HG03378 (cell line): ENCODE data around the gene BRD9.

ENCODE experiments used
- ATAC-seq: cut with Tn5 transposase; IDR thresholded peaks from one replicate; pipeline ENCODE4 v1.9.1; 2021; ENCODE audit warnings: mild to moderate bottlenecking, moderate library complexity; ENCODE audit not compliant: unreplicated experiment

The BRD9 gene

DNA sequence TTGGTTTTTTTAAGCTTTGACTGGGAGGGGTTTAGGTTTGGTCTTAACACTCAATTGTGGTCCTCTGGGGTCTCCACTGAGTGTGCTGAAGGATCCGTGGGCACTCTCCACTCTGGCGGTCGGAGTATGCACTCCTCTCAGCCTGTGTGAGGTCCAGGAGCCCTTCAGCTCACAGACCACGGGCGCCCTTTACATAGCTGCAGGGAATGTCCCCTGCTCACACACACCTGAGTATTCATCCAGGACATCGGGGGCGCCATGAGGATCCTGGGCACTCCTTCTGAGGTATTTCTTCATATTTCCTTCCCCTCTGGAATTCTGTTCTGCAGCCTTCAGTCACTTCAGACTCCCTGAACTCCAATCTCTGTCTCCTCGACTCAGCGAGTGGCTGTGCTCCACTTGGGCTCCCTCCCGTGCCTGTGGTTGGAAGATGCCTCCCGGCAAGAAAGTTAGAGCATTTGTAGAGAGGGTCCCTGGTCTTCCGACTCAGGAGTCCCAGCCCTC lies 12.6 kb upstream of the BRD9 start:
- no peak for ATAC-seq

DNA sequence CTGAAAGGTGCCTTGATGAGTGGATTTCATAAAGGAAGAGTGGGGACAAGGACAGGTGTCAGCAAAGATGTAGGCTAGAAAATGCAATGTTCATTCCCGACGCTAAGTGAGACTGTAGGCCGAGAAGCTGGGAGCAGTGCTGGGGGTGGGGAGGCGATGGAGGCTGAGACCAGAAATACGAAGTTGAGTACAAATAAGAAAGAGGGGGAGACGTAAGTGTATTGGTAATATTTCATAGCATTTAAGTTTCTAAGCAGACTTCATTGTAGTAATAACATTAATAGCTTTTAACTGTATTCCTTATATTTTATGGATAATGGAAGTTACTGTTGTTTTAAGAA lies 11.1 kb upstream of the BRD9 start:
- ATAC-seq: no peak

DNA sequence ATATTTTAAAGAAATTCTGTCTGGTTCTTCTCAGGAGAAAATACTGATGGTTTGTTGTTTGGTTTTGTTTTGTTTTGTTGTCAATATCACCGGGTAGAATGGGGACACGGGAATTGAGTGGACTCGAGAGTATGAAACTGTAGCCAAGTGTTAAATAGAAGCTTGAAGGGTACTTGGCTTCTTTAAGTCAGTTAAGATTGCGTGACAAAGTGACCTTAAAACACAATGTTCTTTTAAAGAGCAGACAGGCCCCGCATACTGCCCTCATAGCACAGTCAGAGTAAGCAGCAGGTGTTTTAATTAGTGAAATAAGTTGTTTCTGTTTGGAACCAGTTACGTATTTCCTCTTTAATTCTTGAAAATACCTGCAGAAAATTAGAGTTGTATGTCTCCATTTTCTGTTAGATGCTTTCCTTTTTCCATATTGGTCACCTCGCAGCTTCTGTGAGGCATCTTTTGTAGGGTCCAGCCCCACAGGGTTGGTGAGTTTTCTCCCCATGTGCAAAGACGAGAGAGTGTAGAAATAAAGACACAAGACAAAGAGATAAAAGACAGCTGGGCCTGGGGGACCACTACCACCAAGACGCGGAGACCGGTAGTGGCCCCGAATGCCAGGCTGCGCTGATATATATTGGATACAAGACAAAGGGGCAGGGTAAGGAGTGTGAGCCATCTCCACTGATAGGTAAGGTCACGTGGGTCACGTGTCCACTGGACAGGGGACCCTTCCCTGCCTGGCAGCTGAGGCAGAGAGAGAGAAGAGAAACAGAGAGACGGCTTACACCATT lies 9.7 kb upstream of the BRD9 start:
- no peak for ATAC-seq

DNA sequence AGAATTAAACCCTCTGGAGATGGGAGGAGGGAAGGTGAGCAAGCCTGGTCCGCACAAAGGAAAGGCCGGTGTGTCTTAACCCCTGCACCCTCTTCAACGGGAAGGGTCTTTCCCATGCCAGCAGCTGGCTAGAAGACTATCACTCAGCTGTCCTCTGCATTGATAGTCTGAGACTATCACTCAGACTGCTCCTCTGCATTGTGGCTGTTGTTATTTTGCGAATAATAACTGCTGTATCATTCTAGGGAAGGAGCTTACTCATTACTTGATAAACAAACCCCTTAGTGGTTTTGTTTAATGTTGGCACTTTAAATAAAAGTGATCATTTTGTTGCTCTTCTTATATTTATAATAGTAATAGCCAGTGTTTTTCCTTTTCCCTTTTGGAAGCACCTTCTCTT lies 8.2 kb upstream of the BRD9 start:
- ATAC-seq: no peak

DNA sequence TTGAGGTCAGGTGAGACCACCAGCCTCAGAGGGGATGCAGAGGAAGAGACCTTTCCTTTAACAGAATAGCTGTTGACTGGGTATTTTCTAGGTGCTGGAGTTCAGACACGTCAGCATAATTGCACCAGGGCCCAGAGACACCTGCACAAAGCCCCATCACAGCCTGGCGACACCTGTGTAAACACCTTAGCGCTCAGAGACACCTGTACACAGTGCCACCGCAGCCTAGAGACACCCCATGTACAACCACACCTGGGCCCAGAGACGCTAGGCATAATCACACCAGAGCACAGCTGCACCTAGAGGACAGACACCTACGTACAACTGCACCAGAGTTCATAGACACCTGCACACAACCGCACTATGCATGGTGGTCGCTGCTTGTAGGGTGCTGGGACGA lies 1.1 kb upstream of the BRD9 start:
- no peak for ATAC-seq

DNA sequence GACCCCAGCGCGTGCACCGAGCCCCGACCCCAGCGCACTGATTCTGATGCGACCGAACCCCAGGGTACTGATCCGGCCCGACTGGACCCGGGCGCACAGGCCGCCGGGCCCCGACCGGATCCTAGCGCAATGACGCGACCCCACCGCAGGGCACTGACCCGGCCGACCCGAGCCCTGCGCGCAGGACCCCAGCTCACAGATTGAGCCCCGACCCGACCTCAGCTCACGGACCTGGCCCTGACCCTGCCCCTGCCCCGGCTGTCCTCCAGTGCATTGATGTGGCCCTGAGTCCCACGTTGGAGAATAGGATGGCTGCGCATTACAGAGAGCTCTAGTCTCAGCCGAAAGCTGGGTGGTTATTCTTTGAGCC lies 521 bp upstream of the BRD9 start:
- ATAC-seq: no peak

DNA sequence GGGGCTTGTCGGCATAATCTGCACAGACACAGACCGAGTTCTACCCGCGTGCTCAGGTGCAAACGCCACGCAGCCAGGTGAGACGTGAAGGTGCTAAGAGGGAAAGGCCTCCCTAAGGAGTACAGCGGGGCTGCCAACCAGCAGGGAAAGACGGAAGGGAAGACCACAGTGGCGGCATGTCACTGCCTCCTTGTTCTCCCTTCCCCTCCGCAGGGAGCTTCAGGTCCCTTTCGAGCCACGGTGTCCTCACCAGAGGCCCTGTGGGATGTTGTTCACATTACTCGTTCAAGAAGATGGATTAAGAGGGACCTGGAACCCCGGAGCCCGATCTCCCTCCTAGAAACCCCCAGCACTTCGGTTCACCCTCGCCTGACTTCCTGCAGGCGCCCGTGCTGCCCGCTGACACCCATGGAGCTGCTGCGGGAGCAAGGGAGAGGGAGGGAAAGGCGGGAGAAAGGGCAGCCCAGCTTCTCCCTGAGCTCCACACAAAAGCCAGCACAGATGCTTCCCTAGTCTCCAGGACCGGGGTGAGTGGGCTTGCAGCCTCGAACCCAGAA lies 686 bp downstream of the BRD9 start:
- ATAC-seq: no peak

DNA sequence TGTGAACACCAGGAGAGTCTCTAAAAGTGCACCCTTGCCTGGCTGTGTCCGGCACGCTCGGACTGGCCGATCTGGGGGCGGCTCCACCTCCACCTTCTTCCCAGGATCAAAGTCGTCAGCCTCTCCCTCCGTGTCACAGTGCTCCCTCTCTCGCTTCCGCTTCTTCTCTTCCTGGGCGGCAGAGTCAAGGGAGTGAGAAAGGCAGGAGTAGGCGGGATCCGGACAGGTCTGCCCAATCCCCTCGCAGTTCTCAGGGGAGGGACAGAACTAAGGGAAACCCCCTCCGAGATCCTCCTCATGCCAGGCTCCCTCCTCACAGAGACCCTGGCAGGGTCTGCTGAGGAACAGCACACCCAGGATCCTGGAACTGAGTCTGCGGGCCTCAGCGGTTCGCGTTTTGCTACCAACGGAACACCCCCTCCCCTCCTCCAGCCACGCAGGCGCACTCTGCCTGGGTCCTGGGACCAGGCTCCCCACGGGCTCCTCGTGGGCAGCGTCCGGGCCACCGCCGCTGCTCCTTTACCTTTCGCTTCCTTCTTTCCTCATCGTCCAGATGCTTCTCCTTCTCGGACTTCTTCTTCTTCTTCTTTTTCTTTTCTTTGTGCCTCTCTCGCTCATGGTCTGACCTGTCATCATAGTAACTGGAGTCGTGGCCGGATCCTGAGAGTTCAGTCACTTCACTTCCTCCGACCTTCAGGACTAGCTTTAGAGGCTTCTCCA lies 1.3 kb downstream of the BRD9 start:
- ATAC-seq: no peak

DNA sequence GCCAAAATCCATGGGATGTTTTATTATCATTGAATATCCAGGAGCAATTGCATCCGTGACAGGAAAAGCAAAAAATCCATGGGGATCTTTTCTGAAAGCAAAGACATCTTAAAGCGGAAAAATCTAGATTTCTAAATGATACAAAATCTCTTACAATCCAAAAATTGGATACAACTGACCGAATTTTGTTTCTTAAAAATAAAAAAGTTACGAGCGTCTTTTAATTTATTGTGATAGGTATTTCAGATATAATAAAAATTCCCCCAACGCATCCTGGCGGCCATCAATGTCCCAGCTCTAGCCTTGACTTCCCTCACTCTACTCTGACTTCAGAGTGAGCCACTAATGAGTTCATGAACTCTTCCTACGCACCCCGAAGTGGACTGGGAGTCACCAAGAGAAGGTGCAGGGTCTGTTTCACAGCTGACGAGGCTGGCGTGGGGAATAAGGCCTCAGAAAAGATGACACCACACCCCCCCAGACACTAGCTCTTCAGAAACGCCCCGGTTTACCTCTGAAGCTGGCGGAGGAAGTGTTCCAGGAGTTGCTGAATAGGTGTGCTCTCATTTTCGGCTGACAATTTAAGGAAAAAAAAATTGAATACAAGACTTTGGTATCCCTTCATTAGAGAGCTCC lies 3.4 kb downstream of the BRD9 start:
- no peak for ATAC-seq

DNA sequence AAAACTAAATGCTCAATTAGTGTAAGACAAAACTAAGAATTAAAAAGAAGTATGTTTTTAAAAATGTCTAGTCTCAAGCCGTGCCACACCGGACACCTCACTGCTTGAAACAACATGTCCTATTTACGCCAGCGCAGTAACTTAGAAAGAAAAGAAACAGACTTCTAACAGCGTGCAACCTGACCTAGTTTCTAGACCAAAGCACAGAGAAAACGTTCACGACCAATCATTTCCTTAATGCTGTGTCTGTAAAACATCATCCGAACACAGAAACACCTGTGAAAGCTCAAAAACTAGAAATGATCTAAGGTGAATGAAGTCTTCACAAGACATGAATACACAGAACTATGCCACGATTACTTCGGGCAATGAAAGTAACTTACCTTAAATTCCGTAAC lies 4.0 kb downstream of the BRD9 start:
- no peak for ATAC-seq

DNA sequence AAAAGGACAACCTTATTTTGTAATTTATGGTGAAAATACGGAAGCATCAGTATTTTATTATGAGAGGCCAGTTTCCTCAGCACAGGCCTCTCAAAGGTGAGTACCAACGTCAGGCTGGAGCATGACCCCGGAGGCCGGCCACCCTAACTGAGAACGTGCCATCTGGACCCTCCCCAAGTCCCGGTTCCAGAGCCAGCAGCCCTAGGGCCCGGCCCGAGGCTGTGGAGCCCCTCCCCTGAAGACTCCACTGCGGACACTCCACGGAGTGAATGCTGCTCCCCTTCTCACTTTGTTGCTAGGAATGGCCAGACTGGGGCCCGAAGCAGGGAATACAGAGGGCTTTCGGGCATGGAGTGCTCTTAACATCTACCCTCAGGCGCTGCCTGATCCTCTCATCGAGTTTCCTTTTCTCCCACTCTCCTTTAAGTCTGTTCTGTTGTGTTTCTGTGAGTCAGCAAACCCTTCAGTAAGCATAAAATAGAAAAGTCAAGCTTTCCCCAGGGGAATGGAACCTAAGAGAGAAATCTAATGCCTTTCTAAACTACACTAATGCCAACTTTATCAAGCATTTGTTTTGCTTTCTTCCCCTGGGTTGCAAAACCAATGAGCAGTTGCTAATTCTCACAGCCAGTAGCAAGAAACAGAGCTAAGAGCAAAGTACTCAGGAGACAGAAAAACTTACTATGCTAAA lies 4.5 kb downstream of the BRD9 start:
- ATAC-seq: no peak

DNA sequence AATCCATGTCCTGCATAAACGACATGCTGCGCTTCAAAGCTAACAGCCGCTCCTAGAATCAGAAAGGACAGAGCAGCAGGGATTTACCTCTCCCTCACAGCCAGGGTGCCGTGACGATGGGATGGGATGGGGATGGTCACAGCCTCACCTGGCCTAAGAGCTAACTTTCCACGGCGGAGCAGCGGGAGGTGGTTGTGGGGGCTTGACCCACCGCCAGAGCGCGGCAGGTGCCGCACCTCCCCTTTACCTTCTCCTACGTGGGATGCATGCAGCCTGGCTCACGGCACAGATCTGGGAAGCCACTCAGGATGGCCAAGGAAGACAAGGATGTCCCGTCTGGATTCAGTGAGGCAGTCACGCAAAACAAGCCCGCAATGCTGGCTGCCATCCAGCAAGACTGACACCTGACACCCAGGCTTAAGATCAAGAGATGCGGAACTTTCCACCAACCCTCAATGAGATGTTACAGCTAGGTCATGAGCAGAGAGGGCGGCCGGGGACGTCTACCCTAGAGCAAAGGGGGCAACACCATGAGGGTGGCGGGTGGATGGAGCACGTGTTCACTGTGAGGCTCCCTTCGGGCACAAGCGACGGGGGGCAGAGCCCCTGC lies 5.8 kb downstream of the BRD9 start:
- no peak for ATAC-seq

DNA sequence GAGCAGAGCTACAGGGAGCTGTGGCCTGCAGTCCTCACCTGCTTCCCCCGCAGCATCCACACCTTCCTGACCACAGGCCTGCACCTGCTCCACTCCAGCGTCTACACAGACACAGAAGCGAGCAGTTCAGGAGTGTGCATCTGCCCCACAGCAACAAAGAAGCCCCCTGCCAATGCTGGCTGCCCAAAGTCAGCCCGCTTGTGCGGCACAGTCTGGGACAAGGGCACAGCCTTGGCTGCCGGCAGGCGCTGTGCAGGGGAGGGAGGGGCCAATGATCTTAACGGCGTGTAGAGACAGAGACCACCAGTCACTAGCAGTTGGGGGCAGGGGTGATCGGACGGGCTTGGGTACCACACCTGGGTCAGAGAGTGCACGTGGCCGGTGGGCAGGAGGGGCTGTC lies 6.6 kb downstream of the BRD9 start:
- ATAC-seq: no peak

DNA sequence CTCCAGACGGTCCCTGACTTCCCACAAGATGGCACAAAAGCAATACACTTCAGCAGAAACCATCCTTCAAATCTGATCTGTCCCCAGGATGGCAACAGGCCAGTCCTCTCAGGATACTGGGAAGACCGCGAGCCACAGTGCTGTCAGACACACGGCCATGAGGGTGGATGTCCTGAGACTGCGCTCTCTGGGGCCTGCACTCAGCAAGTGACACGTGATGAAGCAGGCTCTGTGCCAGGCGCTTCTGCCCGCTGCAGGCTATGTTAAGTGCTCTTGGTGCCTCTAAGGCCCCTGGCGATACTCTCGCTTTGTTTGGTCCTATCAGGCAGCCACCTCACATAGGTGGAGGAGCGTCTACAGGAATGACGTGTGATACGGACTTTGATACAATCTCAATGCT lies 7.1 kb downstream of the BRD9 start:
- ATAC-seq: no peak

DNA sequence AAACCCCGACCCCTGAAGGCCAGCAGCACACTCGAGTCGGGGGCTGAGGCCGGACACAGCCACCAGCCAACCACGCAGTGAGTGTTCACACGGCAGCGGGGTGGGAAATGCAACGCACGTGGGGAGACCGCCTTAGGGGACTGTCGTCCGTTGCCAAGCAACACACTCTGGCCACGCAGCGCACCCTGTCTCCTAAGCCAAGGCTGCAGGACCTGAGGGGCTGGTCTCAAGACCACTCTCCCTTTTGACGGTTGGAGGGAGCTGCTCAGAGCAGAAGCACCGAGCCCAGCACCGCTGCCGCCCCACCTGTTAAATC lies 7.5 kb downstream of the BRD9 start:
- ATAC-seq: no peak

DNA sequence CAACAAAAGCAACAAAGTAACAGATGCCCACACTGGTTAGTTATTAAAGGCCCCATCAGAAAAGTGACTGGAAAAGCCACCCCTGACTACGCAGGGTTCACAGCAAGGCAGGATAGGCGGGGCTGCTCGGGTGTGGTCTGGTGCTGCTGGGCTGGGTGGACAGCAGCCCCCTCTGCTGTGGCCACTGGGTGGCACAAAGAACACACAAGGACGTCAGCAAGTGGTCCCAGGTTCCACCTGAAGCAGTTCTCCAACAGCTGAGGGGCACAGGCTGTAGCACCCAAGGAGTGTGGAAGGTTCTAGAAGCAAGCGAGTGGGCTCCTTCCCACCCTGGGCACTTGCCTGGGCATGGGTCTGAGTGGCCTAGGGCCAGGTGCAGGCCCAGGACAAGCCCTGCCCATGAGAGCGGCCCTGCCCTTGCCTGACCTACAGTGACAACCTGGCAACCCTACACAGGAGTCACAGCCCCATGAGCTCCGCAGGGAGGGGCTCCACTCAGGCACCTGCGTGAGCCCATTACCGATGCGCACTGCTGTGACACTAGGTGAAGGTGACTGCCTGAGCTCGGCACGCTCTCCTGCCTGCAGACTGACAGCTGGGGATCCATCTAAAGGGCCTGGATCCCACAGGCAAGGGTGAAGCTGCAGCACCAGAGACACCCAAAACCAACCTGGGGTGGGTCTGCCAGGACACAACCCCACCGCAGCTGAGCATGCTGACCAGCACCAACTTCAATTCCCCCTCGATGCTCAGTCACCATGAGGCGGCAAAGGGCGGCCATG lies 8.1 kb downstream of the BRD9 start:
- no peak for ATAC-seq

DNA sequence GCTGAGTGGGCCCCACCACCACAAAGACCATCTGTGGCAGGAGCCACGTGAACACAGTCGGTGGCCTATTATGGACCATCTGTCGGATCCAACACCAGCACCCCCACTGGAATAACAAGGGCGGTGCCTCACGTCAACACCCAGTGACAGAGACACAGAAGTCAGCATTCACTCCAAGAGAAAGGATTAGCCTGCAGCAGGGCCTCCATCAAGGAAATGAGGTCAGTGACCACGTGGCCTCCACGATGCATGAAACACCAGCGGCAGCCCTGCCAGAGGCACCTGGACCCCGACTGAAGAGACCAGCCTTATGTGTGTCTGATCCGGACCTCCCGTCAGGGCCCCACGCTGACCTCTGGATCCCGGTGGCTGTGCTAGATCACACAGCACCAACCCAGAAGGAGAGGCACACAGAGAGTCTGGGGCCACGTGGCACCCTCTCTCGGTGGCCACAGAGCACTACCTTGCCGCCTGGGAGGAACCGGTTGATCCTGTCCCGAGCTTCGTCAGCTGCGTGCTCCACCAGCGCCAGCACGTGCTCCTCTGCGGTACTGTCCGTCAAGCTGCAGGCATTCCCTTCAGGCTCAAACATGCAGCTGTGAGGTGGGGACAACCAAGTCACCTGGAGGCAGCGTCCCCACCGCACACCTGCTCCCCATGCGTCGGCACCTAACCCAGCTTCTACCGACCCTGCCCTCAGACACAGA lies 9.0 kb downstream of the BRD9 start:
- no peak for ATAC-seq

DNA sequence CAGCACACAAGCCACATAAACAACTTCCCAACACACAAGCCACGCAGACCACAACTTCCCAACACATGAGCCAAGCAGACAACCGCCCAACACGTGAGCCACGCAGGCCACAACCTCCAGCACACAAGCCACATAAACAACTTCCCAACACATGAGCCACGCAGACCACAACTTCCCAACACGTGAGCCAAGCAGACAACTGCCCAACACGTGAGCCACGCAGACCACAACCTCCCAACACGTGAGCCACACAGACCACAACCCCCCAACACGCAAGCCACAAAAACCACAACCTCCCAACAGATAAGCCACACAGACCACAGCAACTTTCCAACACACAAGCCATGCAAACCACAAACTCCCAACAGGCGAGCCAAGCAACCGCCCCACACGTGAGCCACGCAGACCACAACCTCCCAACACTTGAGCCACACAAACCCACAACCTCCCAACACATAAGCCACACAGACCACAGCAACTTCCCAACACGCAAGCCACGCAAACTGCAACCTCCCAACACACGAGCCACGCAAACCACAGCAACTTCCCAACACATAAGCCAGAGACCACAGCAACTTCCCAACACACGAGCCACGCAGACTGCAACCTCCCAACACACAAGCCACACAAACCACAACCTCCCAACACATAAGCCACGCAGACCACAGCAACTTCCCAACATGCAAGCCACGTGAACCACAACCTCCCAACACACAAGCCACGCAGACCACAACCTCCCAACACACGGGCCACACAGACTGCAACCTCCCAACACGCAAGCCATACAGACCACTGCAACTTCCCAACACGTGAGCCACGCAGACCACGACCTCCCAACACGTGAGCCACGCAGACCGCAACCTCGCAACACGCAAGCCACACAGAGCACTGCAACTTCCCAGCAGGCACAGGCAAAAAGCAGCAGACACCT lies 10.1 kb downstream of the BRD9 start:
- ATAC-seq: no peak

DNA sequence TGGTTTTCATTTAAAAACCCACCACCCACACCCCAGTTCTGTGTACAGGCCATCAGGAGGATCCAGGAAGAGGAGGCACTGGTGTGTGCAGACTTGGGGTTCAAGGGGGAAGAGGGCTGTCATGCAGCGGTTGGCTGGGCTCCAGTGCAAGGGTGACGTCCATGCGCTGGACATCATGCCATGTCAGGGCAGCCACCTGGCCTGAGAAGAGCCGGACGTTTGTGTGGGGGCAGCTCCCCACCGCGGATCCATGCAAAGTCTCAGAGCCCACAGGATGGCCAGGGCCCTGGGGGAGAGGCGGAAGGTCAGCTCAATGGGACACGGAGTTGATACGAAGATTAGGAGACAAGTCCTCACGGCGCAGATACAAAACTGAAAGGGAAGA lies 11.1 kb downstream of the BRD9 start:
- ATAC-seq: no peak
